Activated B cell treated with CpG ODN at 0.5 μM for 24 hours (primary cell): ENCODE results near the gene FAM153A. TPM values are rescaled to one million over a fixed set of nuclear protein-coding genes. Genes with fewer than 3 reads are reported as not detected.
"Not testable (repeated sequence)": the region's sequence is repeated elsewhere in the genome, so short reads cannot be mapped to it uniquely, and the experiment has no call there.

Experiments used
- ATAC-seq: fragments of 200-7000 bp; cut with Tn5 transposase; one replicate; pipeline ENCODE4 v1.10.0; 2021; ENCODE audit warnings: low read depth, mild to moderate bottlenecking, moderate library complexity
- CTCF ChIA-PET: fragments of 350-600 bp; sonication (Branson Sonifier 250); formaldehyde crosslinking; loops from one replicate; lab custom pipeline; 2021; ENCODE audit warnings: antibody characterized with exemption; lab: Charles Lee
- POLR2A ChIA-PET: fragments of 350-600 bp; sonication (Branson Sonifier 250); formaldehyde crosslinking; loops from one replicate; lab custom pipeline; 2021; ENCODE audit warnings: antibody characterized with exemption; lab: Charles Lee
- DNase-seq: peaks from one replicate; pipeline ENCODE4 v3.0.0; 2022
- H3K27ac Mint-ChIP-seq: one replicate; pipeline ENCODE4 v1.8.0; 2020; ENCODE audit warnings: mixed read lengths
- H3K27me3 Mint-ChIP-seq: one replicate; pipeline ENCODE4 v1.8.0; 2021; ENCODE audit warnings: mixed read lengths
- H3K36me3 Mint-ChIP-seq: one replicate; pipeline ENCODE4 v1.8.0; 2021; ENCODE audit warnings: low read depth, mixed read lengths
- H3K4me1 Mint-ChIP-seq: one replicate; pipeline ENCODE4 v1.8.0; 2021; ENCODE audit warnings: mixed read lengths
- H3K4me3 Mint-ChIP-seq: one replicate; pipeline ENCODE4 v1.8.0; 2020; ENCODE audit warnings: mild to moderate bottlenecking, mixed read lengths
- H3K9me3 Mint-ChIP-seq: one replicate; pipeline ENCODE4 v1.8.0; 2020; ENCODE audit warnings: mixed read lengths
- intact Hi-C: fragments of 100-400 bp; cut with micrococcal nuclease; formaldehyde crosslinking; loops from one replicate; pipeline ENCODE4 v1.15.1; 2024
- total RNA-seq: library from RNA; stranded (reverse); gene quantifications from 2 replicates; pipeline ENCODE4 v1.2.3, GENCODE V29; 2022

Gene FAM153A
- total RNA-seq, 1 donor from 2014 or later = 0.64 TPM

DNA sequence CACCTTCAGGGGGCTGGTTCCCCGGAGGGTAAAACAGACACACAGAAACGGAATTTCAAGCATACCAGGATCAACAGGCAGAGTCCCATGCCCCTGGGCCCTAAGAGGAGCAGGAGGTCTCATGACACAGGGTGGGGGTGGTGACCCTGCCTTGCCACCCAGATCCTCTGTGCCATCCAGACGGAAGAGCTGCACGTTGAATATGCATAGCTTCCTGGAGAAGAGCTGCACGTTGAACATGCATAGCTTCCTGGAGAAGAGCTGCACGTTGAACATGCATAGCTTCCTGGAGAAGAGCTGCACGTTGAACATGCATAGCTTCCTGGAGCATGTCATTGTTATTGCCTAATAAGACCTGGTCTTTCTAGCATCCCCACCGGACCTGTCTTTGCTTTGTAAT is 59.9 kb downstream of the FAM153A start:
- POLR2A ChIA-PET, H3K36me3 Mint-ChIP-seq, H3K9me3 Mint-ChIP-seq, H3K27ac Mint-ChIP-seq, H3K4me3 Mint-ChIP-seq, CTCF ChIA-PET, H3K4me1 Mint-ChIP-seq, H3K27me3 Mint-ChIP-seq, DNase-seq, ATAC-seq, intact Hi-C loops: not testable (repeated sequence)

DNA sequence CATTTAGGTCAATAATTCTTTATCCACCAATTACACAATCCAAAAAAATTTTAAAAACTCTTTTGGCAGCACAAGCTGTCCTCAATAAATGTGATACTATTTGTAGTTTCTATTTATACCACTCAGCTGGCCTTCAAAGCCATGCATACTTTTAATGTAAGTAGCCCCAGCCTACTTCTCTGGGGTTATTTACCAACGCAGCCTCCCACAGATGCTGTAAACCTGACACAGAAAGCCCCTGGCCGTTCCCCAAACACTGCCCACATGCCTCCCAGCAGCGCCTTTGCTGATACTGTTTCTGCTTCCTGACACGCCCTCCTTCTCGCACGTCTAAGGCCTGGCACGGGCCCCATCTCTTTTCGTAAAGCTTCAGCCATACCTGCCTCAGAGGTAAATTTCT is 62.7 kb downstream of the FAM153A start:
- ATAC-seq, CTCF ChIA-PET, H3K27ac Mint-ChIP-seq, H3K4me1 Mint-ChIP-seq, POLR2A ChIA-PET, intact Hi-C loops, H3K27me3 Mint-ChIP-seq, DNase-seq, H3K4me3 Mint-ChIP-seq, H3K9me3 Mint-ChIP-seq, H3K36me3 Mint-ChIP-seq: not testable (repeated sequence)

DNA sequence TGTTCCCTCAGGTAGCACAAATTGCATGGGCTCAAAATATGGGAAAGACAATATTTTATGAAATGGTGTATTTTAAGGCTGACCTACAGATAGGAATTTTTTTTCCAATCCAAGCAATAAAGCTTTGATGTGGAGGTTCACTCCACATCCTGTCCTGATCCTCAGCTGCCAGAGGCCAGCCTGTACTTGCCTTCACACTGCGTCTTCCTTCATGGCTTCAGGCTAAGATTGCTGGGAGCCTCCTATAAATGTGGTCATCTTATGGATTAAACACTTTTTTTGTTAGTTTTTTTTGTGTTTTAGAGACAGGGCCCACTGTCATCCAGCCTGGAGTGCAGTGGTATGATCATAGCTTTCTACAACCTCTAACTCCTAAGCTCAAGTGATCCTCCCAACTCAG is 67.3 kb downstream of the FAM153A start:
- POLR2A ChIA-PET, H3K36me3 Mint-ChIP-seq, H3K27ac Mint-ChIP-seq, H3K9me3 Mint-ChIP-seq, intact Hi-C loops, H3K27me3 Mint-ChIP-seq, CTCF ChIA-PET, DNase-seq, ATAC-seq, H3K4me1 Mint-ChIP-seq, H3K4me3 Mint-ChIP-seq: not testable (repeated sequence)

DNA sequence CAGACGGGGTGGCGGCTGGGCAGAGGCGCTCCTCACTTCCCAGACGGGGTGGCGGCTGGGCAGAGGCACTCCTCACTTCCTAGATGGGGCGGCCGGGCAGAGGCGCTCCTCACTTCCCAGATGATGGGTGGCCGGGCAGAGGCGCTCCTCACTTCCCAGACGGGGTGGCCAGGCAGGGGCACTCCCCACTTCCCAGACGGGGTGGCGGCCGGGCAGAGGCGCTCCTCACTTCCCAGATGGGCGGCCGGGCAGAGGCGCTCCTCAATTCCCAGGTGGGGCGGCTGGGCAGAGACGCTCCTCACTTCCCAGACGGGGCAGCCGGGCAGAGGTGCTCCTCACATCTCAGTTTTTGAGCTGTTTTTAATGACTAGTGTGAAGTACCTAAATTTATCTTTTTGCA is 86.6 kb downstream of the FAM153A start:
- H3K9me3 Mint-ChIP-seq, H3K4me1 Mint-ChIP-seq, POLR2A ChIA-PET, H3K4me3 Mint-ChIP-seq, H3K27me3 Mint-ChIP-seq, DNase-seq, CTCF ChIA-PET, H3K36me3 Mint-ChIP-seq, intact Hi-C loops, ATAC-seq, H3K27ac Mint-ChIP-seq: not testable (repeated sequence)

DNA sequence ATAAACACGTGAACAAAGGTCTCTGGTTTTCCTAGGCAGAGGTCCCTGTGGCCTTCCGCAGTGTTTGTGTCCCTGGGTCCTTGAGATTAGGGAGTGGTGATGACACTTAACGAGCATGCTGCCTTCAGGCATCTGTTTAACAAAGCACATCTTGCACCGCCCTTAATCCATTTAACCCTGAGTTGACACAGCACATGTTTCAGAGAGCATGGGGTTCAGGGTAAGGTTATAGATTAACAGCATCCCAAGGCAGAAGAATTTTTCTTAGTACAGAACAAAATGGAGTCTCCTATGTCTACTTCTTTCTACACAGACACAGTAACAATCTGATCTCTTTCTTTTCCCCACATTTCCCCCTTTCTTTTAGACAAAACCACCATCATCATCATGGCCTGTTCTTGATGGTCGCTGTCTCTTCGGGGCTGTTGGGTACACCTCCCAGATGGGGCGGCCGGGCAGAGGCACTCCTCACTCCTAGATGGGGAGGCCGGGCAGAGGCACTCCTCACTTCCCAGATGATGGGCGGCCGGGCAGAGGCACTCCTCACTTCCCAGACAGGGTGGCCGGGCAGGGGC is 87.3 kb downstream of the FAM153A start:
- H3K4me3 Mint-ChIP-seq, H3K27me3 Mint-ChIP-seq, H3K36me3 Mint-ChIP-seq, CTCF ChIA-PET, ATAC-seq, intact Hi-C loops, POLR2A ChIA-PET, DNase-seq, H3K27ac Mint-ChIP-seq, H3K9me3 Mint-ChIP-seq, H3K4me1 Mint-ChIP-seq: not testable (repeated sequence)

DNA sequence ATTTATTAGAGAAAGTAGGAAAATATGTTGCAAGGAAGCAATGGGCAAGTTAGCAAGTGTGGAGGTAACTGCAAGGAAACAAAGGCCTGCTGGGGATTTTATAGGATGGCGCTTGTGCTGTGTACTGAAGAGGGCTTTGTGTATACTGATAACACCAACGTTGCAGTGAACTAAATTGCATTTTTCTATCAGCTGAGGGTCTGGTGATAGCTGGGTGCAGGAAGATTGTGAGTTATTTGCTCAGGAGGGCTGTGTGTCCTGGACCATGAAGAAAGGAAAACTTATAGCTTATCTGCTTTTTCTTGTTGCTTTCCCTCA is 88.2 kb downstream of the FAM153A start:
- ATAC-seq, intact Hi-C loops, H3K27ac Mint-ChIP-seq, CTCF ChIA-PET, H3K4me3 Mint-ChIP-seq, H3K27me3 Mint-ChIP-seq, H3K9me3 Mint-ChIP-seq, POLR2A ChIA-PET, H3K4me1 Mint-ChIP-seq, H3K36me3 Mint-ChIP-seq, DNase-seq: not testable (repeated sequence)

DNA sequence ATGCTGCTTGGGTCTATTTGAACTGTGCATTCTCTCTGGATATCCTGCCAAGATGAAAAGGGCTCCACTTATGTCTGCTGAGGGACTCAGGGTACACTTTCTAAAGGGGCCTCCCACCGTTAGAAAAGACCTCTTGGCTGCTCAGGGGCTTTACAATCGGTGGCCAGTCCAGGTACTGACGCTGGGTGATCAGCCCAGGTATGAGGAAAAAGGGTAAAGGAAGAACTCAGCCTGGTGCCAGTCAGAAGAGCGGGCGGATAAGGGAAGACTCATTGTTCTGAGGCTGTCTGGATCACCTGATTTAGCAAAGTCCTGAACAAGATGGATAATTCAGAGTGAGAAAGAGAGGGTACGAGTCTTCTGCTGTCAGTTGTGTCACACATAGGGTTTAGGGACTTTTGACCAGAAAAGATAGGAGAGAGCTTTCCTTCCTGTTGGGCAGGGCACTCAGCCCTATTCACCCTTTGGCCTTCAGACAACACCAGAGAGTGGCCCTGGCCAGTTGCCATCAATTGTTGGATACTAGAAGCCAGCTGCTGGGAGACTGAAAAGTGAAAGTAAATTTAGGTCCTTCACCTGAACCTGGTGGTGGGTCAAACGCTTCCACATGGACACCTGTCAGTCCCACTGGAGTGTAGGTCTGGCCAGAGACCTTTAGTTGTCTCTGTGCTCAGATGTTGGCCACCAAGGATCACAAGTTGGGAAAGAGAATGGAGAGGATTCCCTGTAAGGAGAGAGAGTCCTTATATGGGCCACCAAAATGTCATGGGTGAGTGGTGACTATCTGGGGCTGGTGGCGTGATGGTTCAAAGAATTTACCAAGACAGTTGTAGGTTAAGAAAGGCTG is 88.8 kb downstream of the FAM153A start:
- H3K4me1 Mint-ChIP-seq, H3K4me3 Mint-ChIP-seq, intact Hi-C loops, H3K27ac Mint-ChIP-seq, H3K9me3 Mint-ChIP-seq, H3K27me3 Mint-ChIP-seq, CTCF ChIA-PET, ATAC-seq, POLR2A ChIA-PET, DNase-seq, H3K36me3 Mint-ChIP-seq: not testable (repeated sequence)

DNA sequence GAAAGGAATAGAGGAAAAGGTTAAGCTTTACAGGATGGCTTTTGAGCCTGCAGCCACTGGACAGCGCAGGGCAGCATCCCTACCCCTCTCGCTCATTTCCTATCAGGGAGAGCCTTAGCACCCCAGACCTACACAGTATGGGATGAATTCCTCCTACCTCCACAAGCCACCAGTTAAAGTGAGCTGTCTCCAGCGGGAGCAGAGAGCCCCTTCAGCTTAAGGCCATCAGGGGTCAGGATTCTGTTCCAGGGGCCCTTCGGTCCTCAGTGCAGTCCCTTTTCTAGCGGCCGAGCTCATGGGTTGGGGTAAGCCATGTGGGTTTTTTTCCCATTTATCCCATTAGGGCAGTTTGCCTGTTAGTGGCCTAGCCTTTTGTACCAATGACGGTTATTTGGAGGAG is 89.7 kb downstream of the FAM153A start:
- H3K36me3 Mint-ChIP-seq, H3K4me1 Mint-ChIP-seq, H3K27ac Mint-ChIP-seq, intact Hi-C loops, CTCF ChIA-PET, POLR2A ChIA-PET, H3K27me3 Mint-ChIP-seq, H3K9me3 Mint-ChIP-seq, H3K4me3 Mint-ChIP-seq, ATAC-seq, DNase-seq: not testable (repeated sequence)

DNA sequence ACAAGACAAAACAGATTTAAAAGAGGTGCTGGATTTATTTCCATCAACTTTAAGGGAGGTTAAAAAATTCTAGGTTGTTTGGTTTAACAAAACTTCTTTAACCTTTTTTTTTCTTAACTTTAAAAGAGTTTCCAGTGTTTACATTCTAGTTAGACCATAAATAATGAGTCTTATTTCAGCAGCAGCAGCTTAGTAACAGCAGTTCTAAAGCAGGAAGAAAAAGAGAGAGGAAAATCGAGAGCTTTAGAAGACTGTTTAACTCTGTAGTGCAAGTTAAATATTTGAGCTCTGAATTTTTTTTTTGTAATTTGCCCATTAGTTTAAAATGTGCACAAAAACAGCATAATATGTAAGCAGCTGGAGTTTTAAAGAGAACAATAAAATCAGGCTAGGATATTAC is 90.2 kb downstream of the FAM153A start:
- intact Hi-C loops, H3K27me3 Mint-ChIP-seq, H3K4me1 Mint-ChIP-seq, H3K9me3 Mint-ChIP-seq, H3K36me3 Mint-ChIP-seq, DNase-seq, POLR2A ChIA-PET, CTCF ChIA-PET, H3K27ac Mint-ChIP-seq, ATAC-seq, H3K4me3 Mint-ChIP-seq: not testable (repeated sequence)

DNA sequence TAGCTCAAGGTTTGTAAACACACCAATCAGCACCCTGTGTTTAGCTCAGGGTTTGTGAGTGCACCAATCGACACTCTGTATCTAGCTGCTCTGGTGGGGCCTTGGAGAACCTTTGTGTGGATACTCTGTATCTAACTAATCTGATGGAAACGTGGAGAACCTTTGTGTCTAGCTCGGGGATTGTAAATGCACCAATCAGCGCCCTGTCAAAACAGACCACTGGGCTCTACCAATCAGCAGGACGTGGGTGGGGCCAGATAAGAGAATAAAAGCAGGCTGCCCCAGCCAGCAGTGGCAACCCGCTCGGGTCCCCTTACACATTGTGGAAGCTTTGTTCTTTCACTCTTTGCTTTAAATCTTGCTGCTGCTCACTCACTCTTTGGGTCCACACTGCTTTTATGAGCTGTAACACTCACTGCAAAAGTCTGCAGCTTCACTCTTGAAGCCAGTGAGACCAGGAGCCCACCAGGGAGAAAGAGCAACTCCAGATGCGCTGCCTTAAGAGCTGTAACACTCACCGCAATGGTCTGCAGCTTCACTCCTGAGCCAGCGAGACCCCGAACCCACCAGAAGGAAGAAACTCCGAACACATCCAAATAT is 93.6 kb downstream of the FAM153A start:
- intact Hi-C loops = not testable (repeated sequence)

DNA sequence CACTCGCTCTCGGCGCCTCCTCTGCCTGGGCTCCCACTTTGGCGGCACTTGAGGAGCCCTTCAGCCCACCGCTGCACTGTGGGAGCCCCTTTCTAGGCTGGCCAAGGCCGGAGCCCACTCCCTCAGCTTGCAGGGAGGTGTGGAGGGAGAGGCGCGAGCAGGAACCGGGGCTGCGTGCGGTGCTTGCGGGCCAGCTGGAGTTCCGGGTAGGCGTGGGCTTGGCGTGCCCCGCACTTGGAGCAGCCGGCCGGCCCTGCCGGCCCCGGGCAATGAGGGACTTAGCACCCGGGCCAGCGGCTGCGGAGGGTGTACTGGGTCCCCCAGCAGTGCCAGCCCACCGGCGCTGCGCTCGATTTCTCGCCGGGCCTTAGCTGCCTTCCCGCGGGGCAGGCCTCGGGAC is 94.6 kb downstream of the FAM153A start:
- H3K27me3 Mint-ChIP-seq, POLR2A ChIA-PET, CTCF ChIA-PET, DNase-seq, H3K4me3 Mint-ChIP-seq, H3K9me3 Mint-ChIP-seq, H3K27ac Mint-ChIP-seq, H3K36me3 Mint-ChIP-seq, ATAC-seq, intact Hi-C loops, H3K4me1 Mint-ChIP-seq: not testable (repeated sequence)

More for the DNA sequence above, 93.6 kb downstream of the FAM153A start:
- H3K4me1 Mint-ChIP-seq, POLR2A ChIA-PET, H3K4me3 Mint-ChIP-seq, ATAC-seq, H3K27me3 Mint-ChIP-seq, DNase-seq, H3K36me3 Mint-ChIP-seq, CTCF ChIA-PET, H3K9me3 Mint-ChIP-seq, H3K27ac Mint-ChIP-seq: not testable (repeated sequence)

DNA sequence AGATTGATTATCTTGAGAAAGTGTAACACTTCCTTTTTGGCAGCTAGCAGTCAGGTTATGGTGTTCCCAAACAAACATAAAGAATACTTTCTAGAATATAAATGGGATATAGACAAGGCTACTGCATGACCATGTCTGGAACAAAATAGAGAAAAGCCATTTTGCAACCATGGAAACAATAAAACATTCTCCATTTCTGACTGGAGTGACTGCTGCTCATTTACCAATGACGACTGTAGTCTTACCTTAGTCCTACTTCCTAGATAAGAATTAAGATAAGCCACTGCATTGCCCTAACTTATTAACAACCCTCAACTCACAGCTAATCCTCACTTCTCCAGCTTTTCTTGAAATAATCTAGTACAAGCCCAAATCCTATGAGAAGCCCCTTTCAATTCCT is 100.8 kb downstream of the FAM153A start:
- H3K4me1 Mint-ChIP-seq, POLR2A ChIA-PET, H3K4me3 Mint-ChIP-seq, intact Hi-C loops, DNase-seq, H3K36me3 Mint-ChIP-seq, H3K9me3 Mint-ChIP-seq, ATAC-seq, CTCF ChIA-PET, H3K27me3 Mint-ChIP-seq, H3K27ac Mint-ChIP-seq: not testable (repeated sequence)
